Measurements from ENCODE around the gene FBXO10.

Gene FBXO10

GRCh38 chr9:37592108-37592951 is 16.1 kb upstream of the FBXO10 start, which contains the start of gene TOMM5:
TSS of gene TOMM5 (minus strand) at chr9:37592597. CDS start at chr9:37592532, 65 bp downstream.
- DNase-seq = peak; percentile 89

GRCh38 chr9:37587521-37587920 is 11.3 kb upstream of the FBXO10 start:
- DNase-seq = no peak

GRCh38 chr9:37583522-37584121 is 7.4 kb upstream of the FBXO10 start:
- no peak for DNase-seq

GRCh38 chr9:37582548-37583157 is 6.5 kb upstream of the FBXO10 start:
- DNase-seq = no peak

- no peak for DNase-seq
Measured at GRCh38 chr9:37575511-37575914, 667 bp downstream of the FBXO10 start.

- DNase-seq = no peak
Measured at GRCh38 chr9:37575001-37575400, 1.2 kb downstream of the FBXO10 start.

- no peak for DNase-seq
Measured at GRCh38 chr9:37574241-37574721, 1.9 kb downstream of the FBXO10 start.

GRCh38 chr9:37571282-37571681 is 4.9 kb downstream of the FBXO10 start:
- DNase-seq = no peak

GRCh38 chr9:37566716-37567115 is 9.5 kb downstream of the FBXO10 start:
- no peak for DNase-seq

- no peak for DNase-seq
Measured at GRCh38 chr9:37565661-37566618, 10.2 kb downstream of the FBXO10 start.

- DNase-seq = no peak
Measured at GRCh38 chr9:37564916-37565315, 11.3 kb downstream of the FBXO10 start.

GRCh38 chr9:37563806-37564513 is 12.2 kb downstream of the FBXO10 start:
- no peak for DNase-seq

- no peak for DNase-seq
Measured at GRCh38 chr9:37562826-37563225, 13.4 kb downstream of the FBXO10 start.

- DNase-seq = no peak
Measured at GRCh38 chr9:37561682-37562081, 14.5 kb downstream of the FBXO10 start.

GRCh38 chr9:37559855-37560592 is 16.2 kb downstream of the FBXO10 start:
- DNase-seq = no peak

- DNase-seq = no peak
Measured at GRCh38 chr9:37559125-37559524, 17.1 kb downstream of the FBXO10 start.

GRCh38 chr9:37555786-37556185 is 20.4 kb downstream of the FBXO10 start:
- DNase-seq = no peak

GRCh38 chr9:37554318-37554717 is 21.9 kb downstream of the FBXO10 start:
- no peak for DNase-seq

GRCh38 chr9:37551888-37552287 is 24.3 kb downstream of the FBXO10 start:
- no peak for DNase-seq

- no peak for DNase-seq
Measured at GRCh38 chr9:37551468-37551867, 24.7 kb downstream of the FBXO10 start.

- no peak for DNase-seq
Measured at GRCh38 chr9:37550781-37551180, 25.4 kb downstream of the FBXO10 start.

All from activated CD4-positive, alpha-beta T cell treated with anti-CD3 and anti-CD28 coated beads, Interleukin-2, amount 50 U/mL, for 1 hour (primary cell).